Measurements from ENCODE around the gene SAE1.

SAE1 gene

DNA sequence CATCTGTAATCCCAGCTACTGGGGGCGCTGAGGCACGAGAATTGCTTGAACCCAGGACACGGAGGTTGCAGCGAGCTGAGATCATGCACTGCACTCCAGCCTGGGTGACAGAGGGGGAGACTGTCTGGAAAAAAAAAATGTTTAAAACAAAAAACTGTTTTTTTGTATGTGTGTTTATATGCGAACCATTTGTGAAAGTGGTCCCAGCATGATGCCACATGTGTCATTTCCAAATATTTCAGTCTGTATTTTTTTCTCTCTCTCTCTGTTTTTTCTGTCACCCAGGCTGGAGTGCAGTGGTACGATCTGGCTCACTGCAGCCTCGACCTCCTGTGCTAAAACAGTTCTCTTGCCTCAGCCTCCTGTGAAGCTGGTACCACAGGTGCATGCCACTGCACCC, 37.4 kb downstream of the SAE1 start:
- no peak for FAIRE-seq

DNA sequence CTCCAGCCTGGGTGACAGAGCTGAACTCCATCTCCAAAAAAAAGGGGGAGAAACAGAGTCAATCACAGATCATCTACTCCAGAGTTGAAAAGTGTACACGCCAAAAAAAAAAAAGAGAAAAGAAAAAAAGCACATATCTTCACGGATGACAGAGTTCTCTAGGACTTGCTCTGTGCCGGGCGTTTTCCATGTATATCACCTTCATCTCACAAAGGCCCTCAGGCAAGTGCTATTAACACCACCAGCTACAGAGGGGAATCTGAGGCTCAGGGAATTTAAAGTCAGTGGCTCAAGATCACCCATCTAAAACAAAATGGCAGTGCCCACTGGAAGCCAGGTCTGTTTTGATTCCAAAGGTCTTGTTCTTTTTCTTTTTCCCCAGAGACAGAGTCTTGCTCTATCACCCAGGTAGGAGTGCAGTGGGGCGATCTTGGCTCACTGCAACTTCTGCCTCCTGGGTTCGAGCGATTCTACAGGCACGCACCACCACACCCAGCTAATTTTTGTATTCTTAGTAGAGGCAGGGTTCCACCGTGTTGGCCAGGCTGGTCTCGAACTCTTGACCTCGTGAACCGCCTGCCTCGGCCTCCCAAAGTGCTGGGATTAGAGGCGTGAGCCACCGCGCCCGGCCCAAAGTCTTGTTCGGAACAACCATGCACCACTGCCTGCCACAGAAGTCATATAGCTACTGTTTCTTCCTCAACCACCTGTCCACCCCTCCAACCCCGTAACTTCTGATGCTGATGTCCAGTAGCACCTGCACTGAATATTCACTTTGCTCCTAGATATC, 42.2 kb downstream of the SAE1 start:
- no peak for FAIRE-seq

DNA sequence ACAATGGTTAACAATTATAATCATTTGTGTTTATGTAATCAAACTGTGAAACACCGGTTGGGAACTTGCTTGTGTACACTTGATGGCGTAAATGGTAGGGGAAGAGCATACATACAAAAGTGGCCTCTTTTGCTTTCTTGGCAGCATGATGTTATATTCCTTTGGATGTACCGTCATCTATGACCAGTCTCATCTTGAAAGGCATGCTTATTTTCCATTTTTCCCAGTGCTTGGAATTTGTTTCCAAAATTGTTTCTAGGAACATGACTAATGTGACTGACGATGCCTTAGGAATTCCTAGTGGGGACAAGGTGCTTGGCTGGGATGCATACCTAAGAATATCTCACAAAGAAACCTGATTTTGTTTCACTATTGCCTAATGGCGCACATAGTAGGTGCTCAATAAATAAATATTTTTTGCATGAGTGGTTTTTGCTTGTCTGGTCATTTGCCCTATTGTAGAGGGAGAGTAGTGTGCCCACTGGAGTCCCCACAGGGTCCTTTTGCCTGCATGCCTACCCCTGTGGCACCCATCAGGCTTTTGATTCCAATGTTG, 45.5 kb downstream of the SAE1 start:
- no peak for FAIRE-seq

DNA sequence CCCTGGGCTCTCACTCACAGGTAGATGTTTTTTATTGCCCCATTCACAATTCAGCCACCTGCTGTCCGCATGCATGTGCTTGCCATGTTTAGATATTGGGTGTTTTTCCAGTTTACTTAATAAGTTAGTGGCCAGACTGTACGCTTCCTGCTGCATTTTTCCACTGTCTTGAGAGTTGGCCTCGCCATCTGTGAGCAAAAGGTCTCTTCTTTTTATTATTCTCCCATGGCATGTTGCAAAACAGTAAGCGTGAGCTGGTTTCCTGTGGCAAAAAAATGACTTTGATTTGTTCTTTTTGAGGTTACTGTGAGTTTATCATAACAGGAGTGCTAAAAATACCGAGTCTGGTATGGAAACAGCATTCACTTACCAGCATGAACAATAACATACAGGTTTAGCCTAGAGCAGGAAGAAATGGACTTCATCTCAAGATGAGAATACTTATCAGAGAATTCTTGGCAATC, 46.0 kb downstream of the SAE1 start:
- no peak for FAIRE-seq

DNA sequence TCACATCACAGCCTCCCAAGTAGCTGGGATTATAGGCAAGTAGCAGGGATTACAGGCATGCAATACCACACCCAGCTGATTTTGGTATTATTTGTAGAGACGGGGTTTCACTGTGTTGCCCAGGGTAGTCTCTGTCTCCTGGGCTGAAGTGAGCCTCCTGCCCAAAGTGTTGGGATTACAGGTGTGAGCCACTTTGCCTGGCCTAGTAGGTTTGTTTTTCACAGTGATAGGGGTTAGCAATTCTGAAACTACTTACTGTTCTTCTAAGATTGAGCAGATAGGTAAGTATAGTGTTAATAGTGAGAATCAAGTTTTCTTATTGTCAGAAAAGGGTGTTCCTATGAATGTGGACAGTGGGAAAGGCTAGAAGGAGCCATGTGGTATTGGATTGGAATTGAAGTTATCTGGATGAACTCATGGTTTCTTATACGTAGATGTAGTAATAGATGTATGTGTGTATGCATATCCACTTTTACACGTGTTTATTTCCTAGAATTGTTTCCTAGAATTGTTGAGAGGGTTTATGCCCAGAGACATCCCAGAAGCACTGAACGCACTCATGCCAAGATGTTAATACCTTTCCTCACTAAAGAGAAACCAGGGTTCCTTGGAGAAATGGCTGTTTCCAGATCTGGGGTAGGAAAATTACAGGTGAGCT, 49.1 kb downstream of the SAE1 start:
- no peak for FAIRE-seq

DNA sequence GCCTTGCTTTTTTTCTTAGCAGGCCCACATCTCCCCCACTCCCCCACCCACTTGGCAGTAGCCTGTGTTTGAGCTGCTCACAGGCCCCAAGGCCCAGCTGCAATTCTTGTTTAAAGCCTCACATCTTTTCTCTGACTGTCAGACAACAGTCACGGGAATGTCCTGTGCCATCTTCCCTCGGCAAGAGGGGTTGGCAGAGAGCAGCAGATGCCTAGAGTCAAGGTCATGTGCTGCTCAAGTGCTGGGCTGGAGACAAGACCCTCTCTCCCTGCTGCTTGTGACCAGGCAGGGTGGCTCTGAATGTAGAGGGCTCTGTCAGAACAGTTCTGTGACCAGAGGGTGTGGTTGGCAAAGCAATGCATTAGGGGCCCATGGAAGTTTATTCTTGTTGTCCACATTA, 53.0 kb downstream of the SAE1 start:
- no peak for FAIRE-seq

DNA sequence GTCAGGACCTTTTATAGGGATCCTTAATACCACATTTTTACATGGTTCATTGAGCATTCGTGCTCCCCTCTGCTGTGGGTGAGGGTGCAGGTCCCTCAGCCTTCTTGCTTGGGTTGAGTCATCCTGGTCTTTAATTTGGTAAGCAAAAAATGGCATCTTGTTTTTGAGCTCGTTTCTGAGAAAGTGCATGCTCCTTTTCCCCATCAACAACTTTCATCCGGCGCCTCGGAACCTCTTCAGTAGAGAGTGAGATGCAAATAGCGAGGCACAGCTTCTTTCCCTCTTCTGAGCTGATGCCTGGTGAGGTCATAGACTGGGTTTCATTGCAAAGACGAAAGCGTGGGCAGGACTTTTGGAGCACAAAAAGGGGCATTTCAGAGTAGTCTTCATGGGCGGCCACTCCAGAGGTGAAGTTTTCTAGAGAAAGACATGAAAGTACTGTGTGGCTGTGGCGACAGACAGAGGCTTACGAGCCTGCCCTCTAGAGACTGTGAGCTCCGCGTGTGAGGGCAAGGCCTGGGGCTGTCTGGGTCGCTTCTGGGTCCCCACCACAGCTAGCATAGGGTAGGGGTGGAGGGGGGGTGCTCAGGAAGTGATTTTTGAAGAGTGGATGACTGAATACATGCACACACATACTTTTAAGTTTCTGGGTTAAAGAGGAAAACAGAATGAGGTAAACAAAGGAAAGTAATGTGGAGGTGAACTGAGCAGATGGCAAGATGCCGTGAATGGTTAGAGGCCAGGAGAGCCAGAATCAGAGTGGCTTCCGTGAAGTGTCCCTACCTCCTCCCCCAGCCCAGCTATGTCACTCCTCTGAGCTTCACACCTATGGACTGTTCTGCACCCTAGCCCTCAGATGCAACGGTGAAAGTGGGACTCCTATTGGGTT, 56.1 kb downstream of the SAE1 start:
- FAIRE-seq: no peak

DNA sequence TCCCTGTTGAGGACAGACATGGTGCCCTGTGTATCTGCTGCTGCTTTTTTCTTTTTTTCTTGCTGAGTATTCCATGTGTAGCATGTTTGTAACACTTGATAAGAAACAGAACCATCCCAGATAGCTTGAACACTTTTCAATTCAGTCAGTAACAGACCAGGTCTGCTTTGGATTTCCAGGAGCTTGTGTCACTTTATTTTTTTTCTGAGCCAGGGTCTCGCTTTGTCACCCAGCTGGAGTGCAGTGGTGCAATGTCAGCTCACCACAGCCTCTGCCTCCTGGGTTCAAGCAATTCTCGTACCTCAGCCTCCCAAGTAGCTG, 56.7 kb downstream of the SAE1 start:
- no peak for FAIRE-seq

DNA sequence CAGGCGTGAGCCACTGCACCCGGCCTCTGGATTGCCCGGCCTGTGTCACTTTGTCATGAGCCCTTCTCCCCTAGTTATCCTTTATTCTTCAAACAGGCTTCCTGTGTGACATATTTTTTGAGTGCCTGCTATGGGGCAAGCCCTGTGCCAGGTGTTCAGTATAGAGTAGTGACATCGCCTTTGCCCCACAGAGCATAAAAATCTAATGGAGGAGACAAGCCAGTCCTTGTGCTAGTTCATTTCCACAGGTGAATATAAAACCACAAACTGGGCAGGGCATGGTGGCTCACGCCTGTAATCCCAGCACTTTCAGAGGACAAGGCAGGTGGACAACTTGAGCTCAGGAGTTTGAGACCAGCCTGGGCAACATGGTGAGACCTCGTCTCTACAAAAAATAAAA, 57.2 kb downstream of the SAE1 start:
- no peak for FAIRE-seq

DNA sequence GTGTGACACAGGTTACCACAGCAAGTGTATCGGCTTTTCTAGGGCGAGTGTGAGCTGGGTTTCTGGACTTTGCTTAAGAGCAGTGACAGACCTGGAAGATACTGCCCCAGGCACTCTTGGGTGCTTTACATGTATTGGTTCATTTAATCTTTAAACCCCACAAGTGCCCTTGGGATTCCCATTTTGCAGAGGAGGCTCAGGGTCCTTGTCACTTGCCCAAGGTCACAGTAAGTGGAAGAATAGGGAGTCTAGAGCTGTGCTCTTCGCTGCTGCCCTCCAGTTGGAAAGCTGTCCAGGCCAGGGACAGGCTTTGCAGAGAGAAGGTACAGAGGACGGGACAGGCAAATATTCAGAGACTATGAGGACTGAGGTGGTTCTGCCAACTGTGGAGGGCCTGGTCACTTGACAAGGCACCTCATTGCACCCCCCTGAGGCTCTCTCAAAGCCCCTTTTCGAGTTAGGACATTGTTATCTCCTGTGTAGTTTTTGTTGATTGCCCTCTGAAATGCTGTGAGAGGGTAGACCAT, 57.9 kb downstream of the SAE1 start:
- no peak for FAIRE-seq

DNA sequence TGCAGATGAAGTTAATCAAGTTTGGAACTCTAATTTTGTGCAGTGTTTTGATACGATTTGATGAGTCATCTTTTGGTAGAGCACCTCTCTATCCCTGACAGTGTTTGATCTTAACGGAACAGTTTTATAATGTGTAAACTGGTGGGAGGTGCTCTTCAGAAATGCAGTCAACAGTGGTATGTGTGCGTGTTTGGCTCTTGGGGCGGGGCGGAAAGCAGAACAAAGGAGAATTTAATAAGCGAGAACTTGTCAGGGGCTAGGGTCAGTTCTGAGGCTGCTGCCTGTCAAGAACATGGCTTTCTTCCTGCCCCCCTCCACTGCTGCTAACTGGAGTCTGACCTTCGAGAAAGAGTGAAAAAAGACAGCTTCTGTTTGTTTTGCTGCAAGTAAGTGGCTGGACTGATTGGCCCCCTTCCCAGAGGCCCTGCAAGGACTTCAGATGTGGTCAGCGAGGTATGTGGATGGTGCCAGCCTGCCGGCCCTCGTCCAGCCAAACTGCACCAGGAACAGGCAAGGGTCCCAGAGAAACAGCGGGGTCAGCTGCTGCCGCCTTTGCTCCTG, 59.6 kb downstream of the SAE1 start:
- no peak for FAIRE-seq

DNA sequence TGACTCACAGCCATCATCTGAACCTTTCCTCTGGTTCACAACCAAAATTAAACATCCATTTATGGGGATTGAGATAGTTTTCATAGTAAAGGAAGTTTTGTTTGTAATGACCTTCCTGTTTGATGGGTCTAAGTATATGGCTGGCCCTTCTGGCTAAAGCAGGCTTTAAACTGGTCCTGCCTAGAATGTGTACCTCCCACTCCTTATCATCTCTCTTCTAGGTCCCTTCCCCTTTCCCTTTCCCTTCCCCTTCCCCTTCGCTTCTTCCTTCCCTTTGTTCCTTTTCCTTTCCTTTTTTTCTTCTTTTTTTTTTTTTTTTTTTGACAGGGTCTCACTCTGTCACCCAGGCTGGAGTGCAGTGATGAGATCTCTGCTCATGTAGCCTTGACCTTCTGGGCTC, 64.8 kb downstream of the SAE1 start:
- no peak for FAIRE-seq

DNA sequence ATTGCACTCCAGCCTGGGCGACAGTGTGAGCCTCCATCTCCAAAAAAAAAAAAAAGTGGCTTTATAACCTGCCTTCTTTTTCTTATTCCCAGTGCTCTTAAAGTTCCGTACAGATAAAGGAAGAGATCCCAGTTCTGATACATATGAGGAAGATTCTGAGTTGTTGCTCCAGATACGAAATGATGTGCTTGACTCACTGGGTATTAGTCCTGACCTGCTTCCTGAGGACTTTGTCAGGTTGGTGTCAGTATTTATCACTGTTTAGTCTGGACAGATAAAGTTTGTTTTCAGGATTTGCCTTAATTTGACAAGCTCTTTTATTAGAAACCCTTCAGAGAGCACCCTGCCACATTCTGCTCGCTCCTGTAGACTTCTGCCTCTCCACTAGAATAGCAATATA, 66.5 kb downstream of the SAE1 start:
- no peak for FAIRE-seq

DNA sequence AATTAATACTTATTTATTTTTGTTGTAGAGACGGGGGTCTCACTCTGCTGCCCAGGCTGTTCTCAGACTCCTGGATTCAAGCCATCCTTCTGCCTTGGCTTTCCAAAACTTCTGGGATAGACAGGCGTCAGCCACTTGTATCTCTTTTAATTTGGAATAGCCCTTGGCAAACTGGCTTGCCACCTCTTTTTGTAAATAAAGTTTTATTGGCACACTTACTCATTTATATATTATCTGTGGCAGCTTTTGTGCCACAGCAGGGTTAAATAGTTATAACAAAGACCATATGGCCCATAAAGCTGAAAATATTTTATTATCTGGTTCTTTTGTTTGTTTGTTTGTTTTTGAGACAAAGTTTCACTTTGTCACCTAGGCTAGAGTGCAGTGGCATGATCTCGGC, 69.9 kb downstream of the SAE1 start:
- FAIRE-seq: no peak

DNA sequence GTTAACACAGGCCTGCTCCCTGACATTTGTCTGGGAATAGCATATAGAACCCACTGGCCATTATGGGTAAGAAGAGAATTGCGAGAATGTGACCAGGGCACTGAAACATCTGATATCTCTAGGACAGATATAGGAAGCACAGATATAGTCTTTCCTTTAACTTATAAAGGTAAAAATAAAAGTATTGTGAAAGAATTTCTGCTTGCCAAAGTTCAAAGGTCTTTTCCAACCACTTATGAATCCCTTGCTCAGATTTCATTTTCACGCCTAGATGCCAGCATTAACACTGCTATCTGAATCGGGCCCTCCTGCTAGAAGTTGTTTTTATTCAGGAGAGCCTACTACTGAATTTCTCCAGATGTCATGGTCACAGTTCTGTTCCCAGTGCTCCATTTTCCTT, 72.6 kb downstream of the SAE1 start:
- no peak for FAIRE-seq

DNA sequence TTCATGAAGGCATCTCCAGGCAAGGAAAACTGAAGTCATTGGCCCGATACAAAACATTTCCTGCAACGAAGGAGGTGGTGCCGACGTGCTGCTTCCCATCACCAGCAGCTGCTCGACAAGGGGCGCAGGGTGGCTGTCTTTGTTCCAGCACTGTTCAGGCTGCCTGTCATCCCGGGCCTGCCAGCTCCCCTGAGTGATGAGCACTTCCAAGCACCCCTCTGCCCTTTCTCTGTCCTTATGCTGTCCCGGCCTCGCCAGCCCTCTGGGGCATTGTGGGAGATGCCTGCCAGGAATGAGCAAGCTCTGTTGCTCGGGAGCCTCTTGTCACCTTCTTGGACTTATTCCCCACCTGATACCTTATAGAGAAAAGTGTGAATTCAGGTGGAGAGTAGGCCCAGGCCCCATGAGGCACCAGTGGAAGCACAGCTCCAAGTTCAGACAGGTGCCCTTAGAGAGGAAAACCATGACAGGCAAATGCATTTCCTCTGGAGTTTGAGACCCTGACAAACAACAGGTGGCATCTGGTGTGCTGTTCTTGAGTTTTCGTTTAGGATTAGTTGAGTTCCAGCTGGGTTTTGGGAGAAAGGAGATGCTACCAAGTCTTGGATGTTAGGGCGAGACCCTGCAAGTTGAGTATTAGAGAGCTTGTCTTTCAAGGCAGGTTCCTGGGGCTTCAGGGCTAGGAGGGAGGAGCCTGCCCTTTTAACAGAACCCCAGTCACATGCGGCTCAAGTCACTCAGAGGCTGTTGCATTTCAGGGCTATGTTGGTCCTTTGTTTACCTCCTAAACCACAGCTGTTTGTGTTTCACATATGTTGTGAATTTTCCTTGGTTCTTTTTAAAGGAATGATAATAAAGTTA, 78.9 kb downstream of the SAE1 start:
- FAIRE-seq: no peak

DNA sequence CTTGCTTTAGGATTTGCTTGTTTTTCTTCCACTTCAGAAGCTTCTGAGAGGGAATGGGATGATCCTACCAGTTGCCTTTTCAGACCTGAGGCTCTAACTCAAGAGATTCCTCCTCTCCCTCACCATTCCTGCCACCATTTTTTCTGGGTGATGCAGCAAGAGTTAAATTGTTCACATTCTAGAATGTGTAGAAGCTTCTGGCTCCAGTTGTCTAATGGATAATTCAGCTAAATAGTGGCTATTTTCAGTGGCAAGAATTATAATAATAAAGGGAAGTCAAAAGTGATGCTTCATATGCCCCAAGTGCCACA, 79.5 kb downstream of the SAE1 start:
- no peak for FAIRE-seq

DNA sequence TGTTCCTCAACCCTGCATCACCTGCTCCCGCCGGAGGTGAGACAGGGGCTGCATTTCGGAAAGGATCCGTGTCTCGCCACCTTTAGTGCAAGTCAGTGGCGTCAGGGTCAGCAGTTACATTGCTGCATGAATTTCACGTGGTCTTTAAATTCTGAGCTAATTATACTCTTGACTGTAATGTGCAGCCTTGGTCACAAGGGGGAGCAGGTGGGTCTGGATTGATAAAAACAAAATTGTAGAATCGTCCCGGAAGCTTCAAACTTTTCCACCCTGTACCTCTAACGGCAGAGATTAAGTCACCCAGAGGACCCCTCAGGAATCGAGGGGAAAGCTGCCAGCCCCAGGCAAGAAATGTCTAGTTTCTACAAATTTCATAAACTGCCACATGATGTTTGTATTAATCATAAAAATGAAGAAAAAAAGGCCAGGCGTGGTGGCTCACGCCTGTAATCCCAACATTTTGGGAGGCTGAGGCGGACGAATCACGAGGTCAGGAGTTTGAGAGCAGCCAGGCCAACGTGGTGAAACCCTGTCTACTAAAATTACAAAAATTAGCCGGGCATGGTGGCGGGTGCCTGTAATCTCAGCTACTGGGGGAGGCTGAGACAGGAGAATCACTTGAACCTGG, 80.2 kb downstream of the SAE1 start:
- no peak for FAIRE-seq

DNA sequence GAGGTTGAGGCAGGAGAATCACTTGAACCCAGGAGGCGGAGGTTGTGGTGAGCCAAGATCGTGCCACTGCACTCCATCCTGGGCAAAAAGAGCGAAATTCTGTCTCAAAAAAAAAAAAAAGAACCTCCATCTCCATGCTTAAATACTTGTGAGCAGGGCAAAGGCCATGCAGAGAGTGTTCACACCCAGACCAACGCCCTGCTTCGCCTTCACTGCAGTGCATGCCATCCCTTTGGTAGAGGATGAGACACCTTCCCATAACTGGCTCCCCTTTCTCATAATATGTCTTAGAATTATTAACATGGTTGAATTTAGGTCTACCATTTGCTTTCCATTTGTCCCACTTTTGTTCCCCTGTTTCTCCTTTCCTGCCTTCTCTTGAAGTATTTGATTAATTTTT, 84.9 kb downstream of the SAE1 start:
- no peak for FAIRE-seq

DNA sequence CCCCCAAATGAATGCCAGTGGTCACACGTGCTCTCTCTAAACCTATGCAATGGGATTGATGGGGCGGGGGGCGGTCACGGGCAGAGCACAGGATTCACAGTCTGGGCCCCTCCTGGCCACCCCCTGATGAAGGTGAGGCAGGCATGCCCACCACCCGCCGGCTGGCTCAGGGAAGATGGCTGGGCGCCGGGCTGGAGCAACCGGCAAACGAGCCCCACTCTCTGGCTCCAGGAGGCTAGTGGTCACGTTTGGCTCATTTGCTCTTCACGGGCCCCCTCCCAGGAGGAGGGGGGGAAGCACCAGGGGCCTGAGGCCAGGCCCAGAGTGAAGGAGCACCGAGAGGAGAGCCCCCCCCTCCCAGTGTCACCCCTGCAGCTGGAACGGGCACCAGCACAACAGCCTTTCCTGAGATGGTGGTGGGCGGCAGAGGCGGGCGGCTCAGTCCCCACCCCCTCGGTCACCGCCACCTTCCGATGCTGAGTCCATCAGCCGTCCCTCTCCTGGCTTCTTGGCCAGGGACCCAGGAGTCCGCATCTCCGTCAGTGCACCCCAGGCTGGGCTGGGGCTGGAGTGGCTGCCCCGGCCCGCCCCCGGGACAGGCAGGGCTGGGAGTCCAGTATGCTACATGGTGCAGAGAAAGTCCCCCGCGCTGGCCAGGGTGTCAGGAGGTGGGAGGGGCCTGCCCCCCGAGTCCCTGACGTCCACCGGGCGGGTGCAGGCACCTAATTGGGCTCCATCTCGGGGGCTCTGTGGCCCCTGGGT, 90.6 kb downstream of the SAE1 start:
- FAIRE-seq: no peak

DNA sequence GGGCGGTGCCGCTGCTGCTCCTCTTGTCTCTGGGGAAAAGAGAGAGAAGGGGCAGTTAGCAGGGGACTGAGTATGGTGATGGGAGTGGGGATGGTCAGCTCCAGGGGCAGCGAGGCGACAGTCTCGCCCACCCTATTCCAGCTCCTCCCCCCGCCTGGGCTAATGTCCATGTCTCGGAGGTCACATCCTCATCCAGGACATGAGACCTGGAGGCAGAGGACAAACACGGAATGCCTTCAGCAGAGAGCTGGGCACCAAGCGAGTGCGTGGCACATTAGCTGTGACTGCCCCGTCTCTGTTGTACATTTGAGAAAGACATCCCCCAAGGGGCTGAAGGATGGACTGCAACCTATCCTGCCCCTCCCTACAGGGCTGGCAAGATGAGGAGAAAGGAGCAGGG, 91.3 kb downstream of the SAE1 start:
- FAIRE-seq: no peak
